SK-N-MC (cell line): ENCODE measurements around the gene PATL2.

Source experiments
- DNase-seq: peaks from one replicate; pipeline ENCODE4 v3.0.0-alpha.2; 2011; ENCODE audit warnings: low read depth, low spot score
- H3K27ac ChIP-seq: fragments of 200-600 bp; sonication (generic); 2 replicates; pipeline ENCODE4 v1.5.1; 2016; ENCODE audit warnings: mixed run types
- H3K36me3 ChIP-seq: fragments of 200-600 bp; sonication (generic); 2 replicates; pipeline ENCODE4 v1.6.1; 2017; ENCODE audit warnings: antibody characterized with exemption, low read length, mixed read lengths; ENCODE audit not compliant: insufficient read depth
- H3K4me3 ChIP-seq: fragments of 200-600 bp; sonication (generic); 2 replicates; pipeline ENCODE4 v1.5.1; 2016
- H3K9ac ChIP-seq: fragments of 200-600 bp; sonication (generic); 2 replicates; pipeline ENCODE4 v1.8.0; 2017; ENCODE audit warnings: mixed run types, mixed read lengths; ENCODE audit not compliant: insufficient read length
- H3K9me3 ChIP-seq: fragments of 200-600 bp; sonication (generic); 2 replicates; pipeline ENCODE4 v1.6.1; 2017; ENCODE audit warnings: low read depth, mild to moderate bottlenecking, antibody characterized with exemption, low read length, moderate library complexity, mixed read lengths
- EZH2 ChIP-seq: fragments of 200-600 bp; sonication (generic); IDR thresholded peaks from one replicate; pipeline ENCODE4 v1.6.1; 2017; ENCODE audit warnings: antibody characterized with exemption
- FOXP2 ChIP-seq: optimal IDR thresholded peaks from 2 replicates; pipeline ENCODE3; 2011; ENCODE audit warnings: mild to moderate bottlenecking, moderate library complexity; ENCODE audit not compliant: insufficient read depth; ENCODE audit errors: extremely low read length, control extremely low read depth
- POLR2AphosphoS5 ChIP-seq: IDR thresholded peaks from 2 replicates; pipeline ENCODE4 v1.6.1; 2012; ENCODE audit warnings: mild to moderate bottlenecking, low read depth, low read length, borderline replicate concordance

PATL2 gene

DNA sequence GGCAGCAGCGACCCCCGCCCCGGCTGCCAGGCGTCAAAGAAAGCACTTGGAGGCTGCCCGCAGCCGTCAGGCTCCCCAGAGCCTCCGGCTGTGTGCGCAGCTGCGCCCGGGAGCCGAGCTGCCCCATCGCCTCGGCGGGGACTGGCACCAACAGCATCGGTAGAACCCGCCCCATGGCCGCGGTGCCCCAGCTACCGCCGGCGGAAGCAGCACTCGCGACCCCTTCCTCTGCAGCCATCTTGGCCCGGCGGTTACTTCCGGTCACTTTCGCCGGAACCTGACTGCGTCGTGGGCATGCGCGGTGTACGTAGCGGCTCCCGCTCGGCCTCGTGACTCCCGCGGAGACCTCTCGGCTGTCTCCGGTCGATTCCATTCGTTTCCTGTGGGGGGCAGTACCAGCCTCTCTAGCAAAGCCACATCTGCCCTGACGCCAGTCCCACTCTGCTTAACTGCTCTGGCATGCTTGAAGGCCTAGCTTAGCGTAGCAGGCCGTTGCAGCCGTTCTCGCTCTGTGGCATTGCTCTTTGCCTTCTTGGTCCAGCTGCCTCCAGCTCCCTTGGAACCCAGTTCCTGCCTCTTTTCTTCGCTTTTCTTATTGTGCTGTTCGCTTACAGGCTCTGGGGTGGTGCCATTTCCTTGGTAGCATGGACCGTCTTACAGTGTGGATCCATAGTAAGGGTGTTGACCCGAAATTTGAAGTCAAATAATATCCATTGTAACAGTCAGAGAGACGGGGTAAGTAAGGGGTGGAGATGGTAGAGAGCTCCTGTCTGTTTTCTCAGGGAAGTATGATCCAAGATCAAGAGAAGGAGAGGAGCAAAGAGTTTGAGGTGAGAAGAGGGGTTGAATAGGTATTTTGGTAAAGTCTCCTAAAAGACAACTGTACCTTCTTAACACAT is 47.5 kb downstream of the PATL2 start, which contains the start of gene SPG11:
TSS of gene SPG11 (minus strand) at position 253 of the 899 bp plus-strand sequence. CDS start at position 238, 15 bp downstream.
- H3K27ac ChIP-seq = peak within 1 kb of the TSS; percentile 86
- peaks cover 7% of the 10 kb centered on the region; the same call in 1 of the 2 replicates for H3K36me3 ChIP-seq
- H3K9me3 ChIP-seq = no peaks in the 10 kb centered on the region
- peak; percentile 31 for TF ChIP-seq FOXP2
- no peak for TF ChIP-seq EZH2
- TF ChIP-seq POLR2AphosphoS5 = peak; percentile 78
- DNase-seq = peak; percentile 73
- peak within 1 kb of the TSS; percentile 85 for H3K9ac ChIP-seq
- peak within 1 kb of the TSS; percentile 81 for H3K4me3 ChIP-seq

DNA sequence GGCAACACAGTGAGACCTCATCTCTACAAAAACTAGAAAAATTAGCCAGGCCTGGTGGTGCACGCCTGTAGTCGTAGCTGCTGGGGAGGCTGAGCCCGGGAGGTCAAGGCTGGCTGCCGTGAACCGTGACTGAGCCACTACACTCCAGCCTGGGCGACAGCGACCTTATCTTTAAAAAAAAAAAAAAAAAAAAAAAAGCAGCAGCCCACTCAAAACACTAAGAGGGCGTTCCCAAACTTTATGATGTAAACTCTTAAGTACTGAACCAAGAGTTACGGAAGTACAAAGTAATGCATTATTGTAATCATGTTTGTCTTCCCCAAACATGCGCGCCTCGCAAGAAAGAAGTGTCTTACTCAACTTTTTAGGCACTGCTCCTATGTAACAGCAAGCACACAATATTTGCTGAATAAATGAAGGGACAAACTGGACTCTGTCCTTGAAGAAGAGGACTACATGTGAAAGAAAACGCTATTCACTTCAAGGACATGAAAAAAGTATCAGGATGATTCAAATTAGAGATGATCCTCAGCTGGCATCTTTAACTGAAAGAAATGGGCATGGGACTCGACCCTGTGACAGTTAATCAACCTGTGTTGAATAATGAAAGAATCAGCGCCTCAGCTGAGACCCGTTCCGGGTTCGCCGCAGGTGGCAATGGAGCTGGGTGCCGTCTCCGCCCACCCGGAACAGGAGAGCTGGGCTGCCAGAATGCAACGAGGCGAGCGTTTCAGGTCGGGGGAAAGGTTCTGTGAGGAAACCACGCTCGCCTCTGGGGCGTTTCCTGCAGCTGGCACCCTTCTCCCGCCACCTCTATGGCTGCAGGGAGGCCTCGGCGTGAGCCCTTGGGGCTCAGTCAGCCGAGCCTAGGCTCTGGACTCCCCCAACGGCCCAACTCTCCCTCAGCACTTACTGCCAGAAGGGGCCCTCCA is 48.4 kb downstream of the PATL2 start:
- DNase-seq = no peak
- TF ChIP-seq FOXP2 (no peak), EZH2 (no peak), POLR2AphosphoS5 (no peak)
- Histone ChIP-seq H3K9ac (peak overlapping the region; percentile 85), H3K36me3 (peaks cover 7% of the 10 kb centered on the region; the same call in 1 of the 2 replicates), H3K9me3 (no peaks in the 10 kb centered on the region), H3K4me3 (peak overlapping the region; percentile 81), H3K27ac (peak overlapping the region; percentile 84)

DNA sequence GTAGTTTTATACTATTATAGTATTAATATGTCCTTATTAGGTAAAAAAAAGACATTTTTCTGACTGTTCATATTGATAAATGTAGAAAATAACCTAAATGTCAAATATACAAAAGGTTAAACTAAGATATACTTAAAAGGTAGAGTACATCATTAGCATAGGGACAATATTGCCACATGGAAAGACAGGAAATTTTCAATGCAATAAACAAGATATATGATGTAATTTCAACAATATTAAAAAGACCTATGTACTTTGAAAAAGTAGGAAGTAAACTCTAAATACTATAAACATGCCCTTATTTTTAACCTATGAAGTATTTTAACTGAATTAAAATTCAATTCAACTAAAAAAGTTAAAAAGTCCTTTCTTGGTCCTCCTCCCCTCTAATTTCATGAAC is 49.5 kb downstream of the PATL2 start:
- Histone ChIP-seq H3K27ac (no peak overlapping the region), H3K4me3 (peak overlapping the region; percentile 27; the same call in 1 of the 2 replicates), H3K9me3 (no peaks in the 10 kb centered on the region), H3K9ac (peak overlapping the region; percentile 54), H3K36me3 (peaks cover 7% of the 10 kb centered on the region; the same call in 1 of the 2 replicates)
- TF ChIP-seq POLR2AphosphoS5 = no peak
- no peak for TF ChIP-seq EZH2
- no peak for TF ChIP-seq FOXP2
- no peak for DNase-seq

DNA sequence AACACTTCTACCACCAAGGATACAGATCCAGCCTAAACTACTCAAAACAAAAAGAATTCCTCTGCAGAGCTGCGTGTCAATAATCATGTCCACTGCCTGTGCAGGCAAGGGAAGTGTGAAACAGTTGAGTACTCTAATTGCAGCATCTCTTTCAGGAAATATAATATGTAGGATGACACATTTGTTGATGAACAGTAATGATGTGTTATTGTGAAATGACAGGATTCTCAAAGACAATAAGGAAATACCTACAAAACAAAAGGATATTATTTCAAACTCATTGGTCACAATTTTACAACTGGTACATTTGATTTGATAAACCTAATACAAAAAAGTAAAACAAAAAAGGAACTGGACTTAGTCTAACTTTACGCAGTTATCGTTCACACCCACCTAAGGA is 52.1 kb downstream of the PATL2 start:
- no peak for TF ChIP-seq POLR2AphosphoS5
- TF ChIP-seq EZH2 = no peak
- TF ChIP-seq FOXP2 = no peak
- H3K36me3 ChIP-seq = peaks cover 19% of the 10 kb centered on the region
- H3K9me3 ChIP-seq = no peaks in the 10 kb centered on the region
- no peak for DNase-seq
- H3K4me3 ChIP-seq = no peak overlapping the region
- H3K9ac ChIP-seq = no peak overlapping the region
- H3K27ac ChIP-seq = no peak overlapping the region

- DNase-seq = no peak
- Histone ChIP-seq H3K9ac (no peak overlapping the region), H3K27ac (no peak overlapping the region), H3K36me3 (peaks cover 19% of the 10 kb centered on the region), H3K4me3 (no peak overlapping the region), H3K9me3 (no peaks in the 10 kb centered on the region)
- TF ChIP-seq FOXP2 = no peak
- no peak for TF ChIP-seq EZH2
- TF ChIP-seq POLR2AphosphoS5 = no peak
Measured at GRCh38 chr15:44657378-44657777, 53.7 kb downstream of the PATL2 start.

GRCh38 chr15:44656913-44657312 is 54.2 kb downstream of the PATL2 start:
- TF ChIP-seq FOXP2 (no peak), POLR2AphosphoS5 (no peak), EZH2 (no peak)
- DNase-seq = no peak
- H3K4me3 ChIP-seq = no peak overlapping the region
- peaks cover 20% of the 10 kb centered on the region for H3K36me3 ChIP-seq
- no peak overlapping the region for H3K27ac ChIP-seq
- H3K9me3 ChIP-seq = no peaks in the 10 kb centered on the region
- H3K9ac ChIP-seq = no peak overlapping the region

DNA sequence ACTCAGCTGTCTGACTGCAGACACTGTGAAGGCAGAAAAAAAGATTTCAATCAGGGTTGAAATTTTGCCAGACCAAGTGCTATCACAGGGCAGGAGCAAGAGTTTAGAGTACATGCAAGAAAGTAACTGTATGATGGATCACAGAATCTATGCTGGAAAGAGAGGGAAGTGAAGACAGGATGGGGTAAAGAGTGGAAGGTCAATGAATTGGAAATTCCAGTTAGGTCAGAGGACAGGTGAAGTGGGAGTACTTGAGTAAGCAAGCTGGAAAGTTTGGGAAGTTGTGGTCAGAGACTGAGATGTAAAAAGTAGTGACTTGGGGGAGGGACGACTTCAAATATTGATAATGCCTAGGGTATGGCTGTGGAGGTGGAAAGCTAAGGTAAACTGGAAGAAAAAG is 54.8 kb downstream of the PATL2 start:
- Histone ChIP-seq H3K27ac (peak overlapping the region; percentile 91; the same call in 1 of the 2 replicates), H3K9ac (no peak overlapping the region), H3K9me3 (no peaks in the 10 kb centered on the region), H3K36me3 (peaks cover 26% of the 10 kb centered on the region), H3K4me3 (no peak overlapping the region)
- TF ChIP-seq FOXP2 (no peak), EZH2 (no peak), POLR2AphosphoS5 (no peak)
- DNase-seq = no peak

- no peaks in the 10 kb centered on the region for H3K9me3 ChIP-seq
- H3K9ac ChIP-seq = no peak overlapping the region
- TF ChIP-seq EZH2 (no peak), FOXP2 (peak; percentile 66)
- H3K36me3 ChIP-seq = peaks cover 30% of the 10 kb centered on the region
- DNase-seq = peak; percentile 86
- H3K27ac ChIP-seq = peak overlapping the region; percentile 91
- no peak overlapping the region for H3K4me3 ChIP-seq
Measured at GRCh38 chr15:44654858-44655257, 56.3 kb downstream of the PATL2 start.
